GM23338 (cell line): ENCODE results near the gene AFAP1L1. TPM values are rescaled to one million over a fixed set of nuclear protein-coding genes. Genes with fewer than 3 reads are reported as not detected.

ENCODE experiments used
- ATAC-seq: fragments of 200-7000 bp; cut with Tn5 transposase; 3 replicates; pipeline ENCODE4 v1.9.1; 2020
- DNase-seq: peaks from one replicate; pipeline ENCODE4 v3.0.0-alpha.2; 2015; ENCODE audit warnings: low spot score
- H2AFZ ChIP-seq: fragments of 200-600 bp; sonication (generic); 2 replicates; pipeline ENCODE4 v1.8.0; 2016; ENCODE audit warnings: antibody characterized with exemption, mild to moderate bottlenecking, moderate library complexity
- H3F3A ChIP-seq: fragments of 200-600 bp; sonication (generic); replicated peaks from 2 replicates; pipeline ENCODE4 v1.8.0; 2017; ENCODE audit warnings: antibody characterized with exemption, mixed run types, low read depth
- H3K27ac ChIP-seq: fragments of 200-600 bp; sonication (generic); 2 replicates; pipeline ENCODE4 v1.6.1; 2016; ENCODE audit warnings: low read depth
- H3K27me3 ChIP-seq: fragments of 200-600 bp; sonication (generic); 2 replicates; pipeline ENCODE4 v1.8.0; 2016; ENCODE audit warnings: mild to moderate bottlenecking, mixed run types, moderate library complexity; ENCODE audit not compliant: insufficient read depth
- H3K36me3 ChIP-seq: fragments of 200-600 bp; sonication (generic); 2 replicates; pipeline ENCODE4 v1.8.0; 2016; ENCODE audit warnings: mild to moderate bottlenecking; ENCODE audit not compliant: insufficient read depth
- H3K4me1 ChIP-seq: fragments of 200-600 bp; sonication (generic); 2 replicates; pipeline ENCODE4 v1.8.0; 2016; ENCODE audit warnings: mild to moderate bottlenecking, moderate library complexity; ENCODE audit not compliant: insufficient read depth
- H3K4me2 ChIP-seq: fragments of 200-600 bp; sonication (generic); 2 replicates; pipeline ENCODE4 v1.7.1; 2017; ENCODE audit warnings: mixed run types
- H3K4me3 ChIP-seq: fragments of 200-600 bp; sonication (generic); 2 replicates; pipeline ENCODE4 v1.6.1; 2016; ENCODE audit warnings: mixed run types
- H3K79me2 ChIP-seq: fragments of 200-600 bp; sonication (generic); replicated peaks from 2 replicates; pipeline ENCODE4 v1.8.0; 2017; ENCODE audit warnings: mild to moderate bottlenecking; ENCODE audit not compliant: insufficient read depth
- H3K9me2 ChIP-seq: fragments of 200-600 bp; sonication (generic); 2 replicates; pipeline ENCODE4 v1.8.0; 2017; ENCODE audit not compliant: insufficient read depth
- H4K20me1 ChIP-seq: fragments of 200-600 bp; sonication (generic); replicated peaks from 2 replicates; pipeline ENCODE4 v1.8.0; 2017; ENCODE audit warnings: mild to moderate bottlenecking; ENCODE audit not compliant: insufficient read depth
- H3K27ac Mint-ChIP-seq: 2 replicates; pipeline ENCODE4 v1.8.0; 2020; ENCODE audit warnings: inconsistent platforms, mild to moderate bottlenecking, moderate library complexity, mixed read lengths
- H3K27me3 Mint-ChIP-seq: 3 replicates; pipeline ENCODE4 v1.8.0; 2022; ENCODE audit warnings: low read depth, mild to moderate bottlenecking, moderate library complexity, mixed read lengths, inconsistent platforms; ENCODE audit not compliant: insufficient read depth, poor library complexity
- H3K36me3 Mint-ChIP-seq: 3 replicates; pipeline ENCODE4 v1.8.0; 2021; ENCODE audit warnings: low read depth, mild to moderate bottlenecking, inconsistent platforms, moderate library complexity, mixed read lengths
- H3K4me1 Mint-ChIP-seq: 3 replicates; pipeline ENCODE4 v1.8.0; 2020; ENCODE audit warnings: mild to moderate bottlenecking, inconsistent platforms, mixed read lengths
- H3K4me3 Mint-ChIP-seq: 3 replicates; pipeline ENCODE4 v1.8.0; 2021; ENCODE audit warnings: moderate library complexity, mild to moderate bottlenecking, inconsistent platforms, mixed read lengths
- H3K9me3 Mint-ChIP-seq: 3 replicates; pipeline ENCODE4 v1.8.0; 2020; ENCODE audit warnings: moderate library complexity, mild to moderate bottlenecking, inconsistent platforms, mixed read lengths
- CREB1 ChIP-seq: fragments of 250-450 bp; sonication (Bioruptor Pico); IDR thresholded peaks from 2 replicates; pipeline ENCODE4 v1.5.0; 2020; ENCODE audit warnings: low read depth, mild to moderate bottlenecking, moderate library complexity
- CTCF ChIP-seq, 2 experiments: fragments of 200-600 bp in 1 of 2; sonication (generic) in 1 of 2; conservative IDR thresholded peaks; 2 replicates each; pipeline versions ENCODE4 v1.5.1 to v1.6.1; 2016 to 2017; ENCODE audit warnings: antibody characterized with exemption in 2 of 2, low read depth in 2 of 2, mild to moderate bottlenecking in 2 of 2, moderate library complexity in 1 of 2
- ETS1 ChIP-seq: IDR thresholded peaks from 2 replicates; pipeline ENCODE4 v1.6.1; 2016; ENCODE audit warnings: antibody characterized with exemption
- EZH2 ChIP-seq: fragments of 200-600 bp; sonication (generic); IDR thresholded peaks from one replicate; pipeline ENCODE4 v1.8.0; 2017; ENCODE audit warnings: antibody characterized with exemption, mild to moderate bottlenecking, low read depth; ENCODE audit not compliant: unreplicated experiment
- EZH2phosphoT487 ChIP-seq: fragments of 200-600 bp; sonication (generic); IDR thresholded peaks from one replicate; pipeline ENCODE4 v1.8.1; 2018; ENCODE audit warnings: antibody characterized with exemption; ENCODE audit not compliant: unreplicated experiment
- JUNB ChIP-seq: IDR thresholded peaks from one replicate; pipeline ENCODE4 v1.6.1; 2016; ENCODE audit warnings: antibody characterized with exemption; ENCODE audit not compliant: unreplicated experiment
- NANOG ChIP-seq: IDR thresholded peaks from 2 replicates; pipeline ENCODE4 v1.6.1; 2016; ENCODE audit warnings: antibody characterized with exemption, borderline replicate concordance
- POLR2AphosphoS5 ChIP-seq: IDR thresholded peaks from 2 replicates; pipeline ENCODE4 v1.6.1; 2016; ENCODE audit warnings: antibody characterized with exemption, low read depth
- REST ChIP-seq: IDR thresholded peaks from one replicate; pipeline ENCODE4 v1.6.1; 2018; ENCODE audit warnings: antibody characterized with exemption; ENCODE audit not compliant: unreplicated experiment
- STAT1 ChIP-seq: IDR thresholded peaks from one replicate; pipeline ENCODE4 v1.6.1; 2016; ENCODE audit warnings: antibody characterized with exemption; ENCODE audit not compliant: unreplicated experiment
- ZNF114 ChIP-seq: fragments of 250-450 bp; sonication (Bioruptor Pico); IDR thresholded peaks from 2 replicates; pipeline ENCODE4 v1.5.0; 2020; ENCODE audit warnings: mild to moderate bottlenecking, moderate library complexity
- ZNF331 ChIP-seq: fragments of 250-450 bp; sonication (Bioruptor Pico); IDR thresholded peaks from 2 replicates; pipeline ENCODE4 v1.5.0; 2020; ENCODE audit warnings: low read depth, mild to moderate bottlenecking, moderate library complexity
- ZNF462 ChIP-seq: fragments of 250-450 bp; sonication (Bioruptor Pico); IDR thresholded peaks from 2 replicates; pipeline ENCODE4 v1.5.0; 2020; ENCODE audit warnings: mild to moderate bottlenecking, moderate library complexity
- polyA plus RNA-seq: library from polyadenylated mRNA; unstranded; fragments of >200 nt; fragmentation: Nextera tagmentation; extraction: Ambion mirVana; gene quantifications from 2 replicates; pipeline ENCODE4 v1.2.1, GENCODE V29; 2016
- total RNA-seq: library from RNA; depleted of rRNA; stranded (reverse); fragments of >200 nt; shearing (Covaris generic); gene quantifications from 2 replicates; pipeline ENCODE4 v1.2.3, GENCODE V29; 2014

AFAP1L1 gene
- total and polyA plus RNA-seq, 2 experiments from 2014 or later = 3.2 to 5.7 TPM

GRCh38 chr5:149235841-149236240 lies 35.8 kb upstream of the AFAP1L1 start:
- Histone ChIP-seq H2AFZ (no peak overlapping the region), H3K27me3 (no peaks in the 10 kb centered on the region), H3K4me1 (no peaks in the 10 kb centered on the region), H3K79me2 (no peaks in the 10 kb centered on the region), H3K4me3 (no peak overlapping the region), H4K20me1 (no peaks in the 10 kb centered on the region; the same call in 1 of the 2 replicates), H3K9me2 (no peaks in the 10 kb centered on the region; the same call in 1 of the 2 replicates), H3K27ac (no peak overlapping the region), H3K36me3 (no peaks in the 10 kb centered on the region), H3F3A (no peaks in the 10 kb centered on the region), H3K4me2 (no peak overlapping the region)
- Mint-ChIP-seq H3K9me3 (no peaks in the 10 kb centered on the region), H3K36me3 (no peaks in the 10 kb centered on the region), H3K4me1 (peaks cover 6% of the 10 kb centered on the region; the same call in 2 of the 3 replicates), H3K27me3 (peaks cover 9% of the 10 kb centered on the region), H3K27ac (no peak overlapping the region), H3K4me3 (no peak overlapping the region)
- DNase-seq = no peak
- ATAC-seq = no peak
- TF ChIP-seq STAT1 = no peak
- TF ChIP-seq EZH2 = no peak
- TF ChIP-seq POLR2AphosphoS5 = no peak
- no peak for TF ChIP-seq REST
- TF ChIP-seq ZNF462 (CRISPR knock-in tag) = no peak
- no peak for TF ChIP-seq ZNF331 (CRISPR knock-in tag)
- no peak for TF ChIP-seq CREB1
- TF ChIP-seq ETS1 = no peak
- TF ChIP-seq JUNB = no peak
- TF ChIP-seq EZH2phosphoT487 = no peak
- TF ChIP-seq NANOG = no peak
- no peak for TF ChIP-seq ZNF114 (CRISPR knock-in tag)
- no peak for TF ChIP-seq CTCF (conservative IDR thresholded peaks at IDR 0.05; ENCODE audit: low read depth in 2 of 2)
